Subcutaneous adipose tissue (tissue), 4 donors: ENCODE measurements around the gene GTF3C2. TPM values are rescaled to one million over a fixed set of nuclear protein-coding genes. Genes with fewer than 3 reads are reported as not detected.

Experiments
- CTCF ChIP-seq: fragments of 450-650 bp; IDR thresholded peaks from one replicate; pipeline ENCODE4 v1.5.1; 2016; ENCODE audit warnings: low read depth, mild to moderate bottlenecking, control low read depth, antibody characterized with exemption, moderate library complexity
- total RNA-seq, 4 donors: library from RNA; depleted of rRNA; stranded (reverse); fragments of >200 nt; gene quantifications; one replicate each; pipeline ENCODE4 v1.1.0, GENCODE V29; 2016

Gene GTF3C2
- total RNA-seq, 4 donors from 2014 or later, result 28.0 to 43.0 (median 34.0) TPM

- no peak for TF ChIP-seq CTCF
Measured at GRCh38 chr2:27370026-27370815, 13.7 kb upstream of the GTF3C2 start, which contains the start of the genes EIF2B4 and SNX17. Gene EIF2B4 (minus strand): TSS chr2:27370338. CDS start chr2:27370314, 24 bp downstream. Gene SNX17 (plus strand): TSS chr2:27370616. CDS start chr2:27370744, 128 bp downstream.

GRCh38 chr2:27369471-27370025 is 13.0 kb upstream of the GTF3C2 start:
- no peak for TF ChIP-seq CTCF

GRCh38 chr2:27363933-27364332 is 7.4 kb upstream of the GTF3C2 start:
- TF ChIP-seq CTCF, result no peak

- TF ChIP-seq CTCF, result no peak
Measured at GRCh38 chr2:27362678-27363420, 6.3 kb upstream of the GTF3C2 start.

- TF ChIP-seq CTCF, result no peak
Measured at GRCh38 chr2:27356056-27356381, 545 bp downstream of the GTF3C2 start.

GRCh38 chr2:27354597-27354927 is 2.0 kb downstream of the GTF3C2 start:
- TF ChIP-seq CTCF, result no peak

- no peak for TF ChIP-seq CTCF
Measured at GRCh38 chr2:27353762-27354596, 2.6 kb downstream of the GTF3C2 start.
